ENCODE data around the gene PACS2.

PACS2 gene

DNA sequence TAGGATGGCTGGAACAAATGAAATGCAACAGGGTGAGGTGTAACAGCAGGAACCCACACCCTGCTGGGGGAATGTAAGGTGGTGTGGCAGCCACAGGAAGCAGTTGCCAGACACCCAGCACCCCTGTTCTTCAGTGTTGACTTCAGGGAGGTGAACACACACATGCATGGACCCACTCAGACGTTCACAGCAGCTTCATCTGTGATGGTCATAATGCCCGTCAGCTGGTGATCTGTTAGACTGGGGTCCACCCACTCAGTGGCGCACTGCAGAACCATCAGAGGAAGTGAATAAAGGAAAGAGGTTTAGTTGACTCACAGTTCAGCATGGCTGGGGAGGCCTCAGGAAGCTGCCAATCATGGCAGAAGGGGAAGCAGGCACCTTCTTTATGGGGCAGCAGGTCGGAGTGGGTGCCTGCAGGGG is 61.1 kb downstream of the PACS2 start:
- DNase-seq, result no peak

DNA sequence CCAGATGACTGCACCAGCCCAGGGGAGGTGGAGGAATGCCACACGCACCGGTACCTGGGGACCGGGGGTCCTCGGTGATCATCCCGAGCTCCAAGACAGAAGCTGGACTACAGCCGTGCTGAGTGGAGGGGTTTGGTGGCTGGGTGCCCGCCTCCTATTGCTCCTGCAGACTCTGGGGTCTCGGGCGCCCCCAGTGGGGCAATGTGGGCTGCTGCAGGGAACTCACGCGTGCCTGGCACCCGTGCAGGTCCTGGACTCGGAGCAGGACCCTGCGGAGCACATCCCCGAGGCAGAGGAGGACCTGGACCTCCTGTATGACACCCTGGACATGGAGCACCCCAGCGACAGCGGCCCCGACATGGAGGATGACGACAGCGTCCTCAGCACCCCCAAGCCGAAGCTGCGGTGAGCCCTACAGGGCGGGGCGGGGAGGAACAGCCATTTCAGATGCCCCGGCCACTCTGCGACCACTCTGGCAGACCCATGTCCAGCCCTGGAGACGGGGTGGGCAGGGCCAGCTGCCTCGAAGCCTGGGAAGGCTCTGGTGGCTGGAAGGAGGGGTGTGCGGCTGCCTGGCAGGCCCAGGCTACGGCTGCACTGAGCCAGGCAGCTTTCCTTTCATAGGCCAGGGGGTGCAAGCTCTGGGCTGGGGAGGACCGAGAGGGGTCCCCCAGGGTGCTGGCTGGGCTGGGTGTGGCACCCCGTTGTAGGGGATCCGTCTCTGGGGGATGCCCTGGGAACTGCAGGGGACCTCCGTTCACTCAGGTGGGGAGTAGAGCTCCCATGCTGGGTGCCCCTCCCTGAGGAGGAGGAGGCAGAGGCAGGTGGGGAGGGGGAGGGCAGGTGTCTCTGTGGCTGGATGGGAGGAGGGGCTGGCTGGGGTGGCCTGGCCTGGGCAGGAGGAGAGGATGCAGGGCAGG is 62.2 kb downstream of the PACS2 start:
- no peak for DNase-seq

- DNase-seq, result no peak
Observed at GRCh38 chr14:105377555-105378182, 63.1 kb downstream of the PACS2 start.

DNA sequence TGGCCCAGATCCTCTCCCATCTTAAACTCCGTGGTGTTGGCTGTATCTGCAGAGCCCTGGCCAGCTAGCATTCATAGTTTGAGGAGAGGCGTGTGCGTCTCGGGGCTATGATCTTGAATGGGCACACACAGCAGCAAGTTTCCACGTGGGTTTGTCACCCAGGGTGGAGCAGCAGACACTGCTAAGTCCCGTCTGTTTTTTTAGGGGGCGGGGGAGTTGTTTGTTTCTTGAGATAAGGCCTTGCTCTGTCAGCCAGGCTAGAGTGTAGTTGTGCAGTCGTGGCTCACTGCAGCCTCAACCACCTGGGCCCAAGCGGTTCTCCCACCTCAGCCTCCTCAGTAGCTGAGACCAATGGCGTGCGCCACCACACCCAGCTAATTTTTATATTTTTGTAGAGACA is 63.7 kb downstream of the PACS2 start:
- no peak for DNase-seq

DNA sequence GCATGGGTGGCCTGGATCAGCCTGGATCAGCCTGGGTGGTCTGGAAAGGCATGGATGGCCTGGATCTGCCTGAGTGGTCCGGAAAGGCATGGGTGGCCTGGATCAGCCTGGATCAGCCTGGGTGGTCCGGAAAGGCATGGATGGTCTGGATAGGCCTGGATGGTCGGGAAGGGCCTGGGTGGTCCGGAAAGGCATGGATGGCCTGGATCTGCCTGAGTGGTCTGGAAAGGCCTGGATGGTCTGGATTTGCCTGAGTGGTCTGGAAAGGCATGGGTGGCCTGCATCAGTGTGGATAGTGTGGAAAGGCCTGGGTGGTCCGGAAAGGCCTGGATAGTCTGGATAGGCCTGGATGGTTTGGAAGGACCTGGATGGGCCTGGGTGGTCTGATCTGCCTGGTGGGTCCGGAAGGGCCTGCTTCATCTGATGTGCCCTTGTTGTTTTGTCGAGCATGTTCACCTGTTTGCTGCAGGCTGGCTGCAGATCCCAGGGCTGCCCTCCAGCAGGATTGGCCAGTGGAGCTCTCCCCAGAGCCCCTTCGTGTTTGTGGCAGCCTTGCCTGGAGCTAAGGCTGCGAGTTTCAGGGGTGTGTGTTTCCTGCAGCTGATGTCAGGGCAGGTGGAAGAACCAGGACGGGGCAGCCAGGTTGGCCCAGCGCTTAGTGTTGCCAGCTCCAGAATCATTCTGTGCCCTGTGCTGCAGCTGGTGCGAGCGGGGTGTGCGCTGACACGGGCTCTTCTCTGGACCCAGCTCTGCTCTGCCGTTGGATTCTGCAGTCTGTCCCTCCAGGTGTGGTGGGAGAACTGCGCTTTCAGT is 64.5 kb downstream of the PACS2 start:
- DNase-seq, result no peak

GRCh38 chr14:105379946-105380345 is 65.4 kb downstream of the PACS2 start:
- DNase-seq, result no peak

DNA sequence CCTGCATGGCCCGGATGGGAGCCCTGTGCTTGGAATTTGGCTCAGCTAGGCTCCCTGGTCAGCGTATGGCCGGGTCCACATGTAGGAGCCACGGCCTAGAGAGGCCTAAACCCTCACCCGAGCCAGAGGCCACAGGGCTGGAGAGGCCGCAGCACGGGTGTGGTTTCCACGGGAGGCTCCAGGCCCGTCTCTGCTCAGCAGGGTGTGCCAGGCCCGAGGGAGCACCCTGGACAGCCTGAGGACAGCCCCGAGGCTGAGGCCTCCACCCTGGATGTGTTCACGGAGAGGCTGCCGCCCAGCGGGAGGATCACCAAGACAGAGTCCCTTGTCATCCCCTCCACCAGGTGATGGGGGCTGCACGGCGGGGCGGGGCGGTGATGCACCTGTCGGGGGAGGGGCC is 66.2 kb downstream of the PACS2 start:
- no peak for DNase-seq

DNA sequence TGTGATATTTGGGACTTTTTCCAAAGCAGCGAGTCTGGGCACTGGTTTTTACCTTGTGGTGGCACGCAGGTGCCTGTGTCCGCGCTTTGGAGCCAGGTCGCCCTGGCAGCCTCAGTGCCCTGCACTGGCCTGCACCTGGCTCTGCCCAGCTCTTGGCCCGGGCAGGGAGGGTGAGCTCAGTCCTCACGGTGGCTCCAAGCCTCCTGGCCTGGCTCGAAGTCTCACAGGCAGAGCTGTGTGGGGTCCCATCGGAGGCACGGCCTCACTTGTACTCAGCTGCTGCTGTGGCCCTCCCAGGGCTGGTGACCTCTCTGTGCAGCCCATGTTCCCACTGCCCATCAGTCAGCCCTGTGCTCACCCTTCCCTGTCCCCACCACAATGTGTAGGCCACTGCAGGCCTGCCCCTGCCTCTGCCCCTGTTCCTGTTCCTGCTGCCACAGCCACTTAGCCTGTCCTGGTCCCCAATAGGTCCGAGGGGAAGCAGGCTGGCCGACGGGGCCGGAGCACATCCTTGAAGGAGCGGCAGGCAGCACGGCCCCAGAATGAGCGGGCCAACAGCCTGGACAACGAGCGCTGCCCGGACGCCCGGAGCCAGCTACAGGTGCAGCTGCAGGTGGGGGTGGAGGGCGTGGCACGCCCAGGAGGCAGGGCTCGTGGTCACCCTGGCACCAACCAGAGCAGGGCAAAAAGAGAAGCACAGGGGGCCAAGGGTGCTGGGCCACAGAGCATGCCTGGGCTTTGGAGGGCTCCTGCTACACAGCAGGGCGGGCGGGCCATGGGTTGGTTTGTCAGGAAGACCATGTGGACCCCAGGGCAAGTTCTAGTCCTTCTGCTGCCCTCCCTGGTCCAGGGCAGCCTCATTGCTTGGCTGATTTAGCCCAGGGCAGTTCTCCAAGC is 67.1 kb downstream of the PACS2 start:
- DNase-seq, result no peak

DNA sequence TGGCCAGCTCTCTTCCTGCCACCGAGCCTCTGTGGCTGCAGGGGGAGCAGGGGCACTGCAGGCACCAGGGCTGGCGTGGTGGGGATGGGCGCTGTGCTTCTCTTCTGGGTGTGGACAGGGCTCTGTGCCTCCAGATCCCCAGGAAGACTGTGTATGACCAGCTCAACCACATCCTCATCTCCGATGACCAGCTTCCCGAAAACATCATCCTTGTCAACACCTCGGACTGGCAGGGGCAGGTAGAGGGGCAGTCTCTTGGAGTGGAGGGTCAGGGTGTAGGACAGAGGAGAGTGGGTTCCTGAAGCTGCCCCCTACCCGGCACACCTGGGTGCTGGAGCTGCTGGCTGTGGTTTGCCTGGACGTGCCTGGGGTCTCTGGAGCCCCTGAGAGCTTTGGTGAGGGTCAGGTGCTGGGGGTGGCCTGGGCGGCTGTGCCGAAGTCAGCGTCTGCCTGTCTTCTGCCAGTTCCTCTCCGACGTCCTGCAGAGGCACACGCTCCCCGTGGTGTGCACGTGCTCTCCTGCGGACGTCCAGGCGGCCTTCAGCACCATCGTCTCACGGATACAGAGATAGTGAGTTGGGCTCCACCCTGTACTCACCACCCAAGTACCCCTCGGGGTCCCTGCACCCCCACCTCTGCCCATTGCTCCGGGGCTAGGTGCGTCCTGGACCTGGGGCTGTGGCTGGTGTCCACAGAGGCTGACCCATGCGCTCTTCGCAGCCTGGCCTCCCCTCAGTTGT is 68.0 kb downstream of the PACS2 start:
- no peak for DNase-seq

DNA sequence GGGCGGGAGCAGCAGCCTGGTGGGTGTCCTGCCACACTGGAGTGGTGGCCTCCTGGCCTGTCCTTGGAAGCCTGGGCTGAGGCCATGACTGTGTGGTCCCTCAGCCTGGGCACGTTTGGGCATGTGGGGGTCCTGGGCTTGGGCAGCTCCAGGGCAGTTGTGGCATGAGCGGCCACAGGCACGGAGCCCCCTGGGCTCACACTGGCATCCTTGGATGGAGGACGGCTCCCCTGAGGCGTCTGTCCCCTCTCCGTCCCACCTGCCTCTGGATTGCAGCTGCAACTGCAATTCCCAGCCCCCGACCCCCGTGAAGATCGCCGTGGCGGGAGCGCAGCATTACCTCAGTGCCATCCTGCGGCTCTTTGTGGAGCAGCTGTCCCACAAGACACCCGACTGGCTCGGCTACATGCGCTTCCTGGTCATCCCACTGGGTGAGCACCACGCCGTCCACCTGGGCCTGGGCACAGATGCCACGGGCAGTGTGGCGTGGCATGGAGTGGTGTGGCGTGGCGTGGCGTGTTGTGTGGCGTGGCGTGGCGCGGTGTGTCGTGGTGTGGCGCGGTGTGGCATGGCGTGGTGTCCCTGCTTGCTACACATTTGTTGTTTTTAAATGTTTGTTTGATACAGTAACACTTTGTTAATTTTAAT is 68.7 kb downstream of the PACS2 start:
- no peak for DNase-seq

GRCh38 chr14:105384041-105384557 is 69.6 kb downstream of the PACS2 start:
- DNase-seq, result no peak

DNA sequence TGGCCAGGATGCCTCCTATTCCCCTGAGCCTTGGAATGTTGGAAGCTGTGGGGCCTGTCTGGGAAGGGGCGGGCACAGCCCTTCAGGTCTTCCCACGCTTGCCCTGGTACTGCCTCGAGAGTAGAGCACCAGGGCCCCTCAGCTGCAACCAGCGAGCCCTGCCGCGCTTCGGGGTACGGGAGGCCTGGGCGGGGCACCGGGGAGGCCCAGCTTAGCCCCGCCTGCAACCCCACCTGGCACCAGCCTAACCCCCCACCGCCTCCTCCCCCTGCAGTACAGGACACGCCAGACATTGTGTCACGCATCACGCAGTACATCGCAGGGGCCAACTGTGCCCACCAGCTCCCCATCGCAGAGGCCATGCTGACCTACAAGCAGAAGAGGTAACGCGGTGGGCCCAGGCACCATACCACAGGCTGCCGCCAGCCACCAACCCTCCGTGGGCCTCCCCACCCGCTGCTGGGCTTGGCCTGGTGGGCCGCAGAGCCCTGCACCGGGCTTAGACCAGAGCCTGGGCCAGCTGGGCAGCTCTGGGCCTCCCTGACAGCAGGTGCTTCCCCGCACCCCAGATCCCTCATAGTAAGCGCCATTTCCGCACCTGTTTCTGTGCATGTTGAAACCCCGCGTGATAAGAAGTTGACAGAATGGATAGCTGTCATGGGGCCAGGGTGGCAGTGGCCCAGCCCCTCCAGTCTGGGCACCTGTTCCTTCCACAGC is 70.2 kb downstream of the PACS2 start:
- no peak for DNase-seq

GRCh38 chr14:105385322-105385637 is 70.7 kb downstream of the PACS2 start:
- no peak for DNase-seq

DNA sequence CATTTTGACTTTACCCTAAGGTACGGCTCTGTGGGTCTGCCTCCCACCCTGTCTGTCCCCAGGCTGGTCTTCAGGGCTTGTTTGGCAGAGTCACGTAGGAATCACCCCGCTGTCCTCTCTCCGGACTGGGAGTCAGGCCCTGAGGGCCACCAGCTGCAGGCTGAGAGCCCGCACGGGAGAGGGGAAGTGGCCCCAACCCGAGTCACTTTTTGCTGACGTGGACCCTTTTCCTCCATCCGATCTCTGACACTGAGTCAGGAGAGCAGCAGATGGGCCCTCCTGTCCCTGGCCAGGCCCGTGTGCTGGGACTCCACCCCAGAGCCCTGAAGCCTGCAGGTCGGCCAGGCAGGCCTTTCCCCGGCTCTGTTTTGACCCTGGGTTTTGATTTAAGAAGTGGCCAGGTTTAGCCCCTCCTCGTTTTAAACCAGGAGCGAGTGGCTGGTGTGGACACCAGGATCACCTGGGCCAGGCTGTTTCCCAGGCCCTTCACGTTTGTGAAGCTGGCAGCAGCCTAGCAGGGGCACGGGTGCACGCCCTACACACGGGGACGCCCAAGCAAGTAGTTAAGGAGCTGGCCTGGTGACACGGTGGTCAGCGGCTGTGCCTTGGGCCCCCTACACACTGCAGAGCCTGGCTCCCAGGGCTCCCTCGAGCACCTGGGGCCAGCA is 71.3 kb downstream of the PACS2 start:
- DNase-seq, result no peak

- no peak for DNase-seq
Observed at GRCh38 chr14:105386581-105387529, 72.3 kb downstream of the PACS2 start.

GRCh38 chr14:105387530-105387922 is 73.0 kb downstream of the PACS2 start:
- no peak for DNase-seq

GRCh38 chr14:105388110-105388951 is 73.8 kb downstream of the PACS2 start:
- DNase-seq, result no peak

DNA sequence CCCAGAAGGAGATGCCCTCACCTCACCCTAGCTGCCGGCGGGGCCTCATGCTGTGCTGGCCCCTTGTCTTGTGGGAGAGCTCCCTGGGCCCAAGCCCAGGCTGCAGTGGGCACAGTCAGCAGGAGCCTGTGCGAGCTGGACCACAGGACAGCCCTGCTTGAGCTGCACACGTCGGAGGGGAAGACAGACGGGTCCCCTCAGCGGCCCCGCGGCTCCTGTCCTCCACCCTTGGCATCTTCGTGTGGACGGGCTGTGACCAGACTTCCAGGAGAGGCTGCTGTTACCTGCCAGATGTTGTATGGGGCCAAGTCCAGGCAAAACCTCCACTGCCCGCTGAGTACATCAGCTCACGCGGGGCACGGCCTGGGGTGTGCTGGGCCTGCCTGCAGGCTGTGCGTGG is 74.4 kb downstream of the PACS2 start:
- DNase-seq, result no peak
